Measurements from ENCODE around the gene VPS26C. TPM values are rescaled to one million over a fixed set of nuclear protein-coding genes. Genes with fewer than 3 reads are reported as not detected.

VPS26C gene
- total RNA-seq, 4 donors from 2014 or later: 47.7 to 60.8 (median 55.4) TPM

DNA sequence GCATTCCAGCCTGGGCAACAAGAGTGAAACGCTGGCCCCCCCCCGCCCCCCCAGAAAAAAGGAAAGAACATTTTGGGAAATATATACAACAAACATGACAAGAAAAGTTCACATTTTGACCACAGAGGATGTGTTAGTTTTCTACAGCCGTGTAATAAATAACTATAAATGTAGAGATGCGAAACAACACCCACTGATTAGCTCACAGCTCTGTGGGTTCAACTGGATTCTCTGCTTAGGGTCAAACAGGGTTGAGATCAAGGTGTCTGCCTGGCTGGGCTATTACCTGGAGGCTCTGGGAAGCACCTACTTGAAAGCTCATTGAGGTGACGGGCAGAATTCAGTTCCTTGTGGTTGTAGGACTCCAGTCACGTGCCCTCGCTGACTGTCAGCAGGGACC lies 11.1 kb upstream of the VPS26C start:
- Histone ChIP-seq H3K36me3 (no peaks in the 10 kb centered on the region), H3K9me3 (no peaks in the 10 kb centered on the region), H3K4me3 (no peak overlapping the region), H3K27ac (no peak overlapping the region), H3K27me3 (peaks cover 3% of the 10 kb centered on the region), H3K4me1 (no peaks in the 10 kb centered on the region)
- 87% methylated on average over 7 of the region's 7 CpGs for WGBS
- no peak for DNase-seq (ENCODE audit: low spot score in 2 of 2)
- TF ChIP-seq POLR2AphosphoS5 (IDR thresholded peaks at IDR 0.05) (no peak), EP300 (IDR thresholded peaks at IDR 0.05) (no peak), POLR2A (IDR thresholded peaks at IDR 0.05) (no peak)
- TF ChIP-seq, protein P1, sequence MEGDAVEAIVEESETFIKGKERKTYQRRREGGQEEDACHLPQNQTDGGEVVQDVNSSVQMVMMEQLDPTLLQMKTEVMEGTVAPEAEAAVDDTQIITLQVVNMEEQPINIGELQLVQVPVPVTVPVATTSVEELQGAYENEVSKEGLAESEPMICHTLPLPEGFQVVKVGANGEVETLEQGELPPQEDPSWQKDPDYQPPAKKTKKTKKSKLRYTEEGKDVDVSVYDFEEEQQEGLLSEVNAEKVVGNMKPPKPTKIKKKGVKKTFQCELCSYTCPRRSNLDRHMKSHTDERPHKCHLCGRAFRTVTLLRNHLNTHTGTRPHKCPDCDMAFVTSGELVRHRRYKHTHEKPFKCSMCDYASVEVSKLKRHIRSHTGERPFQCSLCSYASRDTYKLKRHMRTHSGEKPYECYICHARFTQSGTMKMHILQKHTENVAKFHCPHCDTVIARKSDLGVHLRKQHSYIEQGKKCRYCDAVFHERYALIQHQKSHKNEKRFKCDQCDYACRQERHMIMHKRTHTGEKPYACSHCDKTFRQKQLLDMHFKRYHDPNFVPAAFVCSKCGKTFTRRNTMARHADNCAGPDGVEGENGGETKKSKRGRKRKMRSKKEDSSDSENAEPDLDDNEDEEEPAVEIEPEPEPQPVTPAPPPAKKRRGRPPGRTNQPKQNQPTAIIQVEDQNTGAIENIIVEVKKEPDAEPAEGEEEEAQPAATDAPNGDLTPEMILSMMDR (IDR thresholded peaks at IDR 0.05): no peak

DNA sequence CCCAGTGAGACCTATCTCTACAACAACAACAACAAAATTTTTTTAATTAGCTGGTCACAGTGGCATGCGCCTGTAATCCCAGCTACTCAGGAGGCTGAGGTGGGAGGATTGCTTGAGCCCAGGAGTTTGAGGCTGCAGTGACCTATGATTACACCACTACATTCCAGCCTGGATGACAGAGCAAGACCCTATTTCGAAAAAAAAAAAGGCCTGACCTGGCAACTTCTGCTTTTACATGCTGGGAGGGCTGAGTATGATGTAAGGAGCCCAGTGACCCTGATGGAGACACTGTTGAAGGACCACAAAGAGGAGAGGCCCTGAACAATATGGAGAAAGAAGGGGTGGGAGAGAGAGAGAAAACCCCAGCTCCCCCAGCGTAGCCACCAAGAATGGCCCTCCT lies 9.2 kb upstream of the VPS26C start:
- Histone ChIP-seq H3K4me1 (peaks cover 2% of the 10 kb centered on the region), H3K4me3 (no peak overlapping the region), H3K27me3 (peaks cover 3% of the 10 kb centered on the region), H3K27ac (no peak overlapping the region), H3K36me3 (no peaks in the 10 kb centered on the region), H3K9me3 (no peaks in the 10 kb centered on the region)
- no peak for TF ChIP-seq POLR2A (IDR thresholded peaks at IDR 0.05)
- TF ChIP-seq EP300 (IDR thresholded peaks at IDR 0.05): no peak
- 91% methylated on average over 3 of the region's 3 CpGs for WGBS
- DNase-seq (ENCODE audit: low spot score in 2 of 2): no peak

DNA sequence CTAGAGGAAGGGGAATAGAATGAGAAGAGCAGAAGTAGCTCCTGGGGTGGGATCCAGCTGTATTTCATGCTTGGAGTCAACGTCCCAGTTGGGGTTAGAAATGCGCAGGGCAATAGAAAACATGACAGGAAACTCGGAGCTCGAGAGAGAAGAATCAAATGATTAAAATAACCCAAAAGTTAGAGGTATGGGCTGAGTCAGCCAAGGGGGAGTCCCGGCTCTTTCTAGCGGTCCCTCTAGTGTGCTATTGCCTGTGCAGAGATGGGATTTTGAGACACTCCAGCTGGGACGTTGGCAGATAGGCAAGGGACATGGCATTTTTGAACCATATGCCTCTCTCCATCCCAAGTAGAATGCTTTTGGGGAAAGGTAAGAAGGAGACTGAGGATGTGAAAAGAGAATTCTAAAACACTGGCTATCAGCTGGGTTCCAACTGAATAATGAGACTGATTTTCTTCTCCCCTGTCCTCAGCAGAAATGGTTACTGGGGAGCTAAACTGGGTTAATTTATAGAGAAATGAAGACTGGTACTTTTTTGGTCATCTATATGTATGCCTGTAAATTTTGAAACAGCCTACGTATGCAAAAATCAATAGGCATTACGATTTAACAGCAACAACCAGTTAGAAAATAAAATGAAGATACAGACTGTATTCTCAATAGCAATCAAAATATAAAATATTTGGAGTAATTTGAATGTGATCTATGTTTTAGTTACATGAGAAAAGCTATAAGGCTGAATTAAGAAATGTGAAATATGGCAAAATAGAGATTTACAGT lies 7.0 kb upstream of the VPS26C start:
- no peak for DNase-seq (ENCODE audit: low spot score in 2 of 2)
- 48% methylated on average over 9 of the region's 9 CpGs for WGBS
- no peak for TF ChIP-seq POLR2A (IDR thresholded peaks at IDR 0.05)
- TF ChIP-seq POLR2AphosphoS5 (IDR thresholded peaks at IDR 0.05): no peak
- TF ChIP-seq, protein P1 (IDR thresholded peaks at IDR 0.05): no peak
- TF ChIP-seq EP300 (IDR thresholded peaks at IDR 0.05): no peak
- no peaks in the 10 kb centered on the region for H3K36me3 ChIP-seq
- no peaks in the 10 kb centered on the region for H3K27me3 ChIP-seq
- H3K4me3 ChIP-seq: no peak overlapping the region
- no peak overlapping the region for H3K27ac ChIP-seq
- H3K9me3 ChIP-seq: no peaks in the 10 kb centered on the region
- peaks cover 15% of the 10 kb centered on the region for H3K4me1 ChIP-seq

DNA sequence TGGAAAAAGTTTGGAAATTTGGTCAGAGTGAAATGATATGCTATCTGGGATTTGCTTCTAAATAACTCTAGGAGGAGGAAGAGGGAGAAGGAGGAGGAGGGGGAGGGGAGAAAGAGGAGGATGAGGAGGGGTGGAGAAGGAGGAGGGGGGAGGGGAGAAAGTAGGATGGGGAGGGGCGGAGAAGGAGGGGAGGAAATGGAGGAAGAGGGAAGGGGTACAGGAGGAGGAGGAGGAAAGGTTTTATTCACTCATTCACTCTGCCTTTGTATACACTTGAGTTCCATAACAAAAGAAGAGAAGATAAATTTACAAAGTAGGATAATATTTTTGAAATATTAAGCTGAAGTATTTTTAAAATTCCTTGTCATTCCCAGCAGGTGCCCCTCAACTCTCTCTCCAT lies 6.3 kb upstream of the VPS26C start:
- no peak for TF ChIP-seq EP300 (IDR thresholded peaks at IDR 0.05)
- no peak for TF ChIP-seq POLR2A (IDR thresholded peaks at IDR 0.05)
- TF ChIP-seq, protein P1 (IDR thresholded peaks at IDR 0.05): no peak
- no peak for TF ChIP-seq POLR2AphosphoS5 (IDR thresholded peaks at IDR 0.05)
- WGBS: 50% methylated on average over 1 of the region's 1 CpG
- Histone ChIP-seq H3K36me3 (no peaks in the 10 kb centered on the region), H3K9me3 (no peaks in the 10 kb centered on the region), H3K4me1 (peaks cover 15% of the 10 kb centered on the region), H3K27me3 (no peaks in the 10 kb centered on the region), H3K27ac (no peak overlapping the region), H3K4me3 (no peak overlapping the region)
- DNase-seq (ENCODE audit: low spot score in 2 of 2): no peak

DNA sequence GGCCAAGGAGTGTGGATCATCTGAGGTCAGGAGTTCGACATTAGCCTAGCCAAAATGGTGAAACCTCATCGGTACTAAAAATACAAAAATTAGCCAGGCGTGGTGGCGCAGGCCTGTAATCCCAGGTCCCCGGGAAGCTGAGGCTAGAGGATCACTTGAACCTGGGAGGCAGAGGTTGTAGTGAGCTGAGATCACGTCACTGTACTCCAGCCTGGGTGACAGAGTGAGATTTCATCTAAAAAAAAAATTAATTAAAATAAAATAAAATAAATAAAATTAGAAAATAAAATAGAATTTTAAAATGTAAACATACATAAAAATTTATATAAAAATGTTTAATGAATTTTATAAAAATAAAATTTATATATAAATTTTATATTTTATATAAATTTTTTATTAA lies 5.8 kb upstream of the VPS26C start:
- no peak overlapping the region for H3K27ac ChIP-seq
- no peaks in the 10 kb centered on the region for H3K36me3 ChIP-seq
- H3K9me3 ChIP-seq: no peaks in the 10 kb centered on the region
- no peaks in the 10 kb centered on the region for H3K27me3 ChIP-seq
- DNase-seq (ENCODE audit: low spot score in 2 of 2): no peak
- WGBS: 95% methylated on average over 6 of the region's 6 CpGs
- TF ChIP-seq, protein P1 (IDR thresholded peaks at IDR 0.05): no peak
- TF ChIP-seq EP300 (IDR thresholded peaks at IDR 0.05) (no peak), POLR2AphosphoS5 (IDR thresholded peaks at IDR 0.05) (no peak), POLR2A (IDR thresholded peaks at IDR 0.05) (no peak)
- H3K4me3 ChIP-seq: no peak overlapping the region
- peaks cover 19% of the 10 kb centered on the region for H3K4me1 ChIP-seq
